Left ventricle myocardium inferior (tissue), 1 donor: ENCODE data around the gene HNRNPUL2. TPM values are rescaled to one million over a fixed set of nuclear protein-coding genes. Genes with fewer than 3 reads are reported as not detected.
A peak's percentile ranks its signal among the peaks of the same experiment; 100 is the strongest.

Experiments used
- DNase-seq: peaks from one replicate; pipeline ENCODE4 v3.0.0-alpha.2; 2020
- H3K27ac ChIP-seq: fragments of 200-600 bp; replicated peaks from 2 replicates; pipeline ENCODE4 v1.8.0; 2021
- H3K27me3 ChIP-seq: fragments of 200-600 bp; 2 replicates; pipeline ENCODE4 v1.8.0; 2021; ENCODE audit warnings: low read depth
- H3K36me3 ChIP-seq: fragments of 200-600 bp; 2 replicates; pipeline ENCODE4 v1.8.0; 2021
- H3K4me1 ChIP-seq: fragments of 200-600 bp; 2 replicates; pipeline ENCODE4 v1.8.0; 2021
- H3K4me3 ChIP-seq: fragments of 200-600 bp; 2 replicates; pipeline ENCODE4 v1.8.0; 2021; ENCODE audit warnings: mild to moderate bottlenecking, moderate library complexity
- H3K9me3 ChIP-seq: fragments of 200-600 bp; replicated peaks from 2 replicates; pipeline ENCODE4 v1.8.0; 2021
- CTCF ChIP-seq: fragments of 200-600 bp; IDR thresholded peaks from 2 replicates; pipeline ENCODE4 v1.8.0; 2021; ENCODE audit warnings: antibody characterized with exemption, mild to moderate bottlenecking, borderline replicate concordance
- intact Hi-C: fragments of 100-400 bp; cut with micrococcal nuclease; formaldehyde crosslinking; loops from one replicate; pipeline ENCODE4 v1.11.0; 2022
- total RNA-seq: library from RNA; stranded (reverse); fragmentation: NEBNext Ultra II Directional; extraction: Animal tissue kit (Norgen Biotek cat#: 25700); gene quantifications from one replicate; pipeline ENCODE4 v1.2.1, GENCODE V29; 2021
- donor health status: DM: no; HTN: yes; CAD: no; lungs with severe emphysema.

Gene HNRNPUL2
- total RNA-seq, 1 donor from 2014 or later: 37.6 TPM

DNA sequence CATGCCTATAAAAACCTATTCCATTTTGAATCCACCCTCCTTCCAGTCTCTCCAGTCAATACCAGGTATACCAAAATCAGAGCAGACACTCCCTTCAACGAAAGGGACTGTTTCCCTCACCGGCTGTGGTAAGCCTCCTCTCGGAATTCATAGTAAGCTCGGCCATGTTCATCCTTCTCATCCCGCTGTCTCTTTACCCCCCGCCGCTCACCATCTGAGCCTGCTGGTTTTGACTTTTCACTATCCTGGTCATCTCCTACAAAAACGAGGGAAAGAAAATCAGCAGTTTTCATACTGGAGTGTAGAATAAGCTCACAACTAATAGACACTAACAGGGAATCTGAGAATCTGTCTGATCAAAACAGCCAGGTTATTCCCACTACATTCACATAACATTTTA lies 3.1 kb downstream of the HNRNPUL2 start:
- intact Hi-C loops: loop anchor here (10.0 kb wide), 1 partner anchor 111 kb away; the partner anchor contains the start of genes STX5, TEX54 and WDR74
- Histone ChIP-seq H3K4me1 (peaks cover 71% of the 10 kb centered on the region), H3K4me3 (peak overlapping the region; percentile 91), H3K27me3 (no peaks in the 10 kb centered on the region), H3K27ac (peak overlapping the region; percentile 95), H3K36me3 (peaks cover 51% of the 10 kb centered on the region), H3K9me3 (no peaks in the 10 kb centered on the region)
- DNase-seq: no peak
- TF ChIP-seq CTCF: no peak

DNA sequence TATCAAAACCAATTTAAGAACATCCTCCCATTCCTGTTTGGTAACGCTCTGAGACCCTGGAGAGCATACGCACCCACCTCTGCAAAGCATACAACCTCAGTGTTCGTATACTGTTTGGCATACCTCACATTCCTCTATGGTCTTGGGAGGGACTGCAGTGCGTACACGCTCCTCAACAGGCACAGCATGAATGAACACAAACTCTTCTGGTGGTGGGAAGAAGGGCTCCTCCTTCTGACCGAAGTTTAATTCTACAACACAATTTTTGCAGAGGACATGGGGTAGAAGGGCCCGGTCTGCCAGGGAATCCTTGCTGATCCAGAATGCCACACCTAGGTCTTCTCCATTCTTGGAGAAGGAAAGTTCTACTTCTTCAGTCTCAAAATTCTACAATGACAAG lies 5.3 kb downstream of the HNRNPUL2 start:
- Histone ChIP-seq H3K36me3 (peaks cover 73% of the 10 kb centered on the region), H3K27ac (no peak overlapping the region), H3K4me1 (peaks cover 73% of the 10 kb centered on the region), H3K9me3 (no peaks in the 10 kb centered on the region), H3K4me3 (no peak overlapping the region), H3K27me3 (no peaks in the 10 kb centered on the region)
- intact Hi-C loops: loop anchor here (10.0 kb wide), 1 partner anchor 113 kb away; the partner anchor contains the start of genes STX5, TEX54 and WDR74
- no peak for DNase-seq
- no peak for TF ChIP-seq CTCF

DNA sequence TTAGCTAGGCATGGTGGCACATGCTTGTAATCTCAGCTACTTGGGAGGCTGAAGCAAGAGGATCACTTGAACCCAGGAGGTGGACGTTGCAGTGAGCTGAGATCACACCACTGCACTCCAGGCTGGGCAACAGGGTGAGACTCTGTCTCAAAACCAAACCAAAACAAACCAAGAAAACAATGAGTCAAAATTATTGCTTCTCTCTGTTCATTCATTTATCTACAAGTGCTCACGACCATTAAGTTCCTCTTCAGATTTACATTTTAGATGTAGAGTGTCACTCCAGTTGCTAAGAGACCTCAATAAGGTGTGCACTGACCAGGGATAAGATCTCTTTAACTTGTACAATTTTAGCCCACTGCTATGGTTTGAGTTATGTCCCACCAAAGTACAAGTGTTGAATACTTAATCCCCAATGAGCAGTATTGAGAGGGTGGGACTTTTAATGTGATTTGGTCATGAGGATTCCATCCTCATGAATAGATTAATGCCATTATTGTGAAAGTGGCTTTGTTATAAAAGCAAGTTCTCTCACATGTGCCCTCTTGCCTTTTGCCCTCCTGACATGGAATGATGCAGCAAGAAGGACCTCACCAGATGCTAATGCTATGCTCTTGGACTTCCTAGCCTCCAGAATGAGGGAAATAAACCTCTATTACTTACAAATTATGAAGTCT lies 7.8 kb downstream of the HNRNPUL2 start:
- Histone ChIP-seq H3K4me3 (no peak overlapping the region), H3K27ac (no peak overlapping the region), H3K4me1 (peaks cover 71% of the 10 kb centered on the region), H3K27me3 (no peaks in the 10 kb centered on the region), H3K36me3 (peaks cover 99% of the 10 kb centered on the region), H3K9me3 (no peaks in the 10 kb centered on the region)
- DNase-seq: no peak
- intact Hi-C loops: no loop called here
- TF ChIP-seq CTCF: no peak

DNA sequence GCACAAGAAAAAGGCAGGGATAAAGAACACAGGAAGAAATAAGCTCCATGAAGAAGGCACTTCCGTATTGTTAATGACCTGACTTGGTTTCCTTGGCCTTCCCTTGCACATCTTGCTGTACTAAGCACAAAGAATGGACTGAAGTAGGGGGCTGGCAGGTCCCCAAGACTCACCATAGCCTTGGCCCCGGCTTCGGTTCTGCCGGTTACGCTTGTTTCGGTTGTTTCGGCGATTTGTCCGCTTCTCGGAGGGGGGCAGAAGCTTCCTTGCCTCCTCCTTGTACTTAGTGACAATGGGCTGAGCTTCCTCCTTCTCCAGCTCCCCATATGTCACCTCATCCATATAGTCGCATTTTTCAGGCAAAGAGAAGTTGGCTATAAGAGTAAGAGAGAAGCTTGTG lies 10.4 kb downstream of the HNRNPUL2 start:
- Histone ChIP-seq H3K36me3 (peaks cover 100% of the 10 kb centered on the region), H3K27me3 (no peaks in the 10 kb centered on the region), H3K9me3 (no peaks in the 10 kb centered on the region), H3K27ac (no peak overlapping the region), H3K4me3 (no peak overlapping the region), H3K4me1 (peaks cover 69% of the 10 kb centered on the region)
- no peak for DNase-seq
- intact Hi-C loops: no loop called here
- TF ChIP-seq CTCF: no peak

GRCh38 chr11:62716206-62716605 lies 11.1 kb downstream of the HNRNPUL2 start:
- Histone ChIP-seq H3K4me1 (peaks cover 67% of the 10 kb centered on the region), H3K4me3 (no peak overlapping the region)

More at GRCh38 chr11:62716206-62716605, 11.1 kb downstream of the HNRNPUL2 start:
- Histone ChIP-seq H3K27me3 (no peaks in the 10 kb centered on the region), H3K36me3 (peaks cover 100% of the 10 kb centered on the region), H3K27ac (no peak overlapping the region), H3K9me3 (no peaks in the 10 kb centered on the region)
- intact Hi-C loops: no loop called here
- DNase-seq: no peak
- no peak for TF ChIP-seq CTCF
